IPS-20b (cell line): Measurements from ENCODE around the gene MYADM.

Experiments
- H3K27ac ChIP-seq: one replicate; pipeline ENCODE4 v1.5.1; 2013; ENCODE audit warnings: low read length
- H3K27me3 ChIP-seq: 2 replicates; pipeline ENCODE4 v1.6.1; 2013; ENCODE audit warnings: mild to moderate bottlenecking, low read length, inconsistent platforms; ENCODE audit not compliant: insufficient read depth
- H3K36me3 ChIP-seq: 2 replicates; pipeline ENCODE4 v1.6.1; 2013; ENCODE audit warnings: low read depth, mild to moderate bottlenecking, inconsistent platforms, low read length, moderate library complexity; ENCODE audit not compliant: insufficient read depth
- H3K4me1 ChIP-seq: 2 replicates; pipeline ENCODE4 v1.6.1; 2013; ENCODE audit warnings: mild to moderate bottlenecking, control low read depth, inconsistent platforms, low read length, moderate library complexity; ENCODE audit not compliant: insufficient read depth
- H3K4me3 ChIP-seq: 2 replicates; pipeline ENCODE4 v1.5.1; 2013; ENCODE audit warnings: mild to moderate bottlenecking, low read length, inconsistent platforms
- H3K9ac ChIP-seq: 2 replicates; pipeline ENCODE4 v1.6.1; 2013; ENCODE audit warnings: low read depth, mild to moderate bottlenecking, inconsistent platforms, low read length, moderate library complexity
- H3K9me3 ChIP-seq: 2 replicates; pipeline ENCODE4 v1.6.1; 2013; ENCODE audit warnings: mild to moderate bottlenecking, low read depth, low read length, inconsistent platforms; ENCODE audit not compliant: insufficient read depth

Gene MYADM

GRCh38 chr19:53844849-53845246, 22.8 kb upstream of the MYADM start:
- no peak overlapping the region for H3K27ac ChIP-seq
- peaks cover 3% of the 10 kb centered on the region; the same call in 1 of the 2 replicates for H3K4me1 ChIP-seq

GRCh38 chr19:53847555-53847954, 20.1 kb upstream of the MYADM start:
- Histone ChIP-seq H3K36me3 (no peaks in the 10 kb centered on the region), H3K27me3 (no peaks in the 10 kb centered on the region; the same call in 1 of the 2 replicates), H3K4me3 (no peak overlapping the region), H3K4me1 (no peaks in the 10 kb centered on the region), H3K9me3 (no peaks in the 10 kb centered on the region), H3K27ac (no peak overlapping the region), H3K9ac (no peak overlapping the region)

More at GRCh38 chr19:53844849-53845246, 22.8 kb upstream of the MYADM start:
- Histone ChIP-seq H3K4me3 (no peak overlapping the region), H3K9ac (no peak overlapping the region), H3K27me3 (no peaks in the 10 kb centered on the region), H3K9me3 (no peaks in the 10 kb centered on the region), H3K36me3 (no peaks in the 10 kb centered on the region)

GRCh38 chr19:53849237-53849676, 18.4 kb upstream of the MYADM start:
- Histone ChIP-seq H3K4me1 (no peaks in the 10 kb centered on the region), H3K9ac (no peak overlapping the region), H3K36me3 (no peaks in the 10 kb centered on the region)

GRCh38 chr19:53853707-53854106, 14.0 kb upstream of the MYADM start:
- no peaks in the 10 kb centered on the region; the same call in 1 of the 2 replicates for H3K27me3 ChIP-seq
- no peaks in the 10 kb centered on the region for H3K36me3 ChIP-seq
- H3K4me3 ChIP-seq: no peak overlapping the region
- H3K9me3 ChIP-seq: no peaks in the 10 kb centered on the region
- H3K27ac ChIP-seq: no peak overlapping the region
- peaks cover 5% of the 10 kb centered on the region; the same call in 1 of the 2 replicates for H3K4me1 ChIP-seq
- H3K9ac ChIP-seq: no peak overlapping the region

More at GRCh38 chr19:53849237-53849676, 18.4 kb upstream of the MYADM start:
- H3K27me3 ChIP-seq: no peaks in the 10 kb centered on the region; the same call in 1 of the 2 replicates
- no peak overlapping the region for H3K4me3 ChIP-seq
- no peaks in the 10 kb centered on the region for H3K9me3 ChIP-seq
- H3K27ac ChIP-seq: no peak overlapping the region

- H3K27ac ChIP-seq: no peak overlapping the region
Observed at GRCh38 chr19:53864308-53864836, 3.3 kb upstream of the MYADM start.

GRCh38 chr19:53865523-53865917, 2.2 kb upstream of the MYADM start:
- H3K27me3 ChIP-seq: no peaks in the 10 kb centered on the region
- H3K27ac ChIP-seq: no peak overlapping the region
- H3K9me3 ChIP-seq: no peaks in the 10 kb centered on the region
- H3K4me1 ChIP-seq: peaks cover 3% of the 10 kb centered on the region; the same call in 1 of the 2 replicates
- peak overlapping the region; percentile 72 for H3K4me3 ChIP-seq
- no peaks in the 10 kb centered on the region; the same call in 1 of the 2 replicates for H3K36me3 ChIP-seq
- peak overlapping the region; percentile 84; the same call in 1 of the 2 replicates for H3K9ac ChIP-seq

More at GRCh38 chr19:53864308-53864836, 3.3 kb upstream of the MYADM start:
- no peak overlapping the region for H3K4me3 ChIP-seq
- no peak overlapping the region for H3K9ac ChIP-seq
- H3K4me1 ChIP-seq: peaks cover 3% of the 10 kb centered on the region; the same call in 1 of the 2 replicates
- no peaks in the 10 kb centered on the region for H3K9me3 ChIP-seq
- H3K27me3 ChIP-seq: no peaks in the 10 kb centered on the region
- no peaks in the 10 kb centered on the region for H3K36me3 ChIP-seq

GRCh38 chr19:53865918-53866864, 1.5 kb upstream of the MYADM start:
- peaks cover 3% of the 10 kb centered on the region; the same call in 1 of the 2 replicates for H3K4me1 ChIP-seq
- no peaks in the 10 kb centered on the region for H3K9me3 ChIP-seq
- H3K36me3 ChIP-seq: peaks cover 3% of the 10 kb centered on the region
- peak overlapping the region; percentile 84; the same call in 1 of the 2 replicates for H3K9ac ChIP-seq
- H3K27ac ChIP-seq: peak overlapping the region; percentile 66
- H3K27me3 ChIP-seq: no peaks in the 10 kb centered on the region
- peak overlapping the region; percentile 72 for H3K4me3 ChIP-seq

- Histone ChIP-seq H3K4me3 (peak overlapping the region; percentile 72), H3K36me3 (peaks cover 8% of the 10 kb centered on the region), H3K4me1 (peaks cover 3% of the 10 kb centered on the region; the same call in 1 of the 2 replicates), H3K9me3 (no peaks in the 10 kb centered on the region), H3K9ac (peak overlapping the region; percentile 84), H3K27me3 (no peaks in the 10 kb centered on the region), H3K27ac (peak overlapping the region; percentile 66)
Observed at GRCh38 chr19:53866865-53867224, 838 bp upstream of the MYADM start.

GRCh38 chr19:53868091-53868891, 608 bp downstream of the MYADM start:
- H3K36me3 ChIP-seq: peaks cover 14% of the 10 kb centered on the region
- H3K9ac ChIP-seq: peak overlapping the region; percentile 95
- H3K4me3 ChIP-seq: peak overlapping the region; percentile 96
- peaks cover 3% of the 10 kb centered on the region; the same call in 1 of the 2 replicates for H3K4me1 ChIP-seq
- no peaks in the 10 kb centered on the region for H3K27me3 ChIP-seq
- peak overlapping the region; percentile 78 for H3K27ac ChIP-seq
- no peaks in the 10 kb centered on the region for H3K9me3 ChIP-seq

- peak overlapping the region; percentile 95 for H3K9ac ChIP-seq
- H3K4me3 ChIP-seq: peak overlapping the region; percentile 96
- peak overlapping the region; percentile 78 for H3K27ac ChIP-seq
- peaks cover 22% of the 10 kb centered on the region for H3K36me3 ChIP-seq
- H3K4me1 ChIP-seq: peaks cover 3% of the 10 kb centered on the region; the same call in 1 of the 2 replicates
- no peaks in the 10 kb centered on the region for H3K9me3 ChIP-seq
- H3K27me3 ChIP-seq: no peaks in the 10 kb centered on the region
Observed at GRCh38 chr19:53868892-53869804, 1.5 kb downstream of the MYADM start.
